ENCODE measurements around the gene LIN7C. TPM values are rescaled to one million over a fixed set of nuclear protein-coding genes. Genes with fewer than 3 reads are reported as not detected.
A peak's percentile ranks its signal among the peaks of the same experiment; 100 is the strongest.

Gene LIN7C
- polyA plus RNA-seq, 3 donors: 7.3 to 24.0 (median 18.9) TPM

DNA sequence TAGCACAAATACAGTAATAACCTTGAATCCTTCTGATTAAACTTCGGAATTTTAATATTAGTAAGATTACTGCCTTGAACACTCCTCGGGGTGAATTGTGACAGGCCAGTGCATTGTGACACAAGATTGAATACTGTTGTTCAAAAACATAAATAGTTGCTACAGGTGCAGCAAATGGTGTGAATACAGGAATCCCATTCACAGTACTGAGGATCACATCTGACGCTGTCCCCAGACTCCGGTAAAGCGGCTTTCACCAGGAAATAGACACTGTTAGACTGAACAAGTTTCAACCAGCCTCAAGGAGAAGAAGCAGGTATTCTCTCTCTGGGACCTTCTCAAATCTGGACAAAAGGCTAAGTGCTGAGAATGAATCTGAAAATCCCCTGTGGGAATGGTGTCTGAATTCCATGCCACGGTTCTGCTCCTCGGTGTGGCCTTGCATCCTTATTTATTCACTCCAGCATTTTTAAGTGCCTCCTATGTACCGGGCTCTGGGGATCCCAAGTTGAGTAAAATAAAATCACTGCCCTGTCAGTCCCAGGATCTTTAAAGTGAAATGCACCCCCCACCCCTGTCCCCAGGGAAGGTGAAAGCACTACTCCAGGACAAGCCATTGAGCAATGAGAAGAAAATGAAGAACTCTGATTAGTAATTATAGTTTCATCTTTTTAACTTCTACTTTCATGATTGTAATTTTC is 37.4 kb downstream of the LIN7C start:
- H3K36me3 ChIP-seq (replicated peaks in 1 of 2; ENCODE audit: control insufficient read depth in 1 of 2, insufficient read depth in 2 of 2, low read length in 2 of 2): no peaks in the 10 kb centered on the region
- no peak overlapping the region for H2AFZ ChIP-seq (ENCODE audit: insufficient read depth, low read depth, low read length, poor library complexity, severe bottlenecking)
- no peak for DNase-seq
- no peak overlapping the region for H3K4me2 ChIP-seq (replicated peaks; ENCODE audit: extremely low read depth, low read length, poor library complexity, severe bottlenecking)
- H3K9me3 ChIP-seq (replicated peaks in 1 of 2; ENCODE audit: control insufficient read depth in 1 of 2, insufficient read depth in 1 of 2, low read length in 2 of 2): no peaks in the 10 kb centered on the region
- intact Hi-C loops (cut with micrococcal nuclease): no loop called here
- peaks cover 0 to 4% of the 10 kb centered on the region in 2 donors for H3K36me3 Mint-ChIP-seq
- H3K9me3 Mint-ChIP-seq: peaks cover 0 to 5% (median 0%) of the 10 kb centered on the region in 7 donors
- peaks cover 46% of the 10 kb centered on the region for H3K4me1 Mint-ChIP-seq
- H3K27ac ChIP-seq (ENCODE audit: low read depth in 1 of 2, low read length in 2 of 2): no peak overlapping the region
- no peaks in the 10 kb centered on the region for H3K79me2 ChIP-seq (ENCODE audit: insufficient read depth, low read length)
- peaks cover 27 to 32% (median 28%) of the 10 kb centered on the region in 3 donors for H3K27me3 Mint-ChIP-seq (ENCODE audit: low read depth in 3 of 3)
- peaks cover 33 to 37% of the 10 kb centered on the region in 2 donors for H3K4me1 ChIP-seq (ENCODE audit: control insufficient read depth in 1 of 2, insufficient read depth in 2 of 2, low read length in 2 of 2)
- 100% methylated on average over 4 of the region's 8 CpGs for WGBS (ENCODE audit: insufficient coverage)
- no peak overlapping the region for H3K4me3 Mint-ChIP-seq
- TF ChIP-seq CTCF (IDR thresholded peaks at IDR 0.05): no peak
- peaks cover 7 to 23% of the 10 kb centered on the region in 2 donors for H3K27me3 ChIP-seq (ENCODE audit: control insufficient read depth in 2 of 2, insufficient read depth in 2 of 2, low read length in 2 of 2)
- H3K4me3 ChIP-seq (replicated peaks in 1 of 3; ENCODE audit: low read depth in 2 of 3, low read length in 3 of 3): no peak overlapping the region
- no peak overlapping the region for H3K9ac ChIP-seq (ENCODE audit: insufficient read depth, low read length, poor library complexity, severe bottlenecking)
- peak overlapping the region in 4 of 7 donors; percentile 43 to 85 (median 80) for H3K27ac Mint-ChIP-seq
- no peaks in the 10 kb centered on the region for H4K20me1 ChIP-seq (ENCODE audit: insufficient read depth, low read length)

DNA sequence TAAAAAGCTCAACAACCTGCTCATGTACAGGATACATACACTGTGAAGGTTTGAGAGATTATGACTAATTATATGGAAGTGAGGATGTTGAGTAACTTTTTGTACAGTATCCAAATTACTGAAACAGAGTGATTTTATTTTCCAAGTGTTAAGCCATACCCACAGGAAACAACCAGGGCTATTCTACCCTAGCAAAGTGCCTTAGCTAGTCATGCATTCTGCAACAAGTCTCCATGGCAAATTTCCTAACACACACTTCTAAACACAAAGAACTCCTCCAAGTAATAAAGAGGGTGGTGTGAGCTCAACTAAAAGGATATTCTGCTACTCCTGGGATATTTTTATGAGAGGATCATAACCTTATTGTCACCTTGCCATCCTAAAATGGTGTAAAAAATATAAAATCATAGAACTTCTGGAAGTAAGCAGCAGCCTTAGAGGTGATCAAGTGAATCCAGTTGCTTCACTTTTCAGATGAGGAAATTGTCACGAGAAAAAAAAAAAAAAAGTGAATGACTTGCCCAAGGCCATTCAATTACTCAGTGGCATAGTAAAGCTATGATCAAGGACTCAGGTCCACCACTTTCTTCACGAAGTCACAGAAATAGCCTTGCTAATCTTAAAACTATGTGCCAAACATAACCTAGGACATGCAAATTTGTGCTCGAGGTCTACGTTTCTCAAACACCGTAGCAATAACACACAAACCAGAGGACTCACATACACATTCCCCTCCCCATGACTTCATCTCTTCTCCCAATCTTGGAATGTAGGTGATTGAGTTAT is 38.2 kb downstream of the LIN7C start:
- Histone ChIP-seq H3K27me3 (ENCODE audit: control insufficient read depth in 2 of 2, insufficient read depth in 2 of 2, low read length in 2 of 2) (peaks cover 7 to 22% of the 10 kb centered on the region in 2 donors), H2AFZ (ENCODE audit: insufficient read depth, low read depth, low read length, poor library complexity, severe bottlenecking) (no peak overlapping the region), H3K4me2 (replicated peaks; ENCODE audit: extremely low read depth, low read length, poor library complexity, severe bottlenecking) (no peak overlapping the region), H3K79me2 (ENCODE audit: insufficient read depth, low read length) (no peaks in the 10 kb centered on the region), H4K20me1 (ENCODE audit: insufficient read depth, low read length) (no peaks in the 10 kb centered on the region), H3K4me1 (ENCODE audit: control insufficient read depth in 1 of 2, insufficient read depth in 2 of 2, low read length in 2 of 2) (peaks cover 40 to 45% of the 10 kb centered on the region in 2 donors), H3K36me3 (replicated peaks in 1 of 2; ENCODE audit: control insufficient read depth in 1 of 2, insufficient read depth in 2 of 2, low read length in 2 of 2) (no peaks in the 10 kb centered on the region), H3K27ac (ENCODE audit: low read depth in 1 of 2, low read length in 2 of 2) (peak overlapping the region in 1 of 2 donors; percentile 10), H3K9ac (ENCODE audit: insufficient read depth, low read length, poor library complexity, severe bottlenecking) (no peak overlapping the region), H3K9me3 (replicated peaks in 1 of 2; ENCODE audit: control insufficient read depth in 1 of 2, insufficient read depth in 1 of 2, low read length in 2 of 2) (no peaks in the 10 kb centered on the region), H3K4me3 (replicated peaks in 1 of 3; ENCODE audit: low read depth in 2 of 3, low read length in 3 of 3) (no peak overlapping the region)
- peaks cover 21 to 26% (median 23%) of the 10 kb centered on the region in 3 donors for H3K27me3 Mint-ChIP-seq (ENCODE audit: low read depth in 3 of 3)
- peak; percentile 25 to 53 (median 50) for DNase-seq
- no peak for TF ChIP-seq CTCF (IDR thresholded peaks at IDR 0.05)
- H3K27ac Mint-ChIP-seq: peak overlapping the region; percentile 6 to 82 (median 66)
- intact Hi-C loops (cut with micrococcal nuclease): no loop called here
- WGBS (ENCODE audit: insufficient coverage): 73% methylated on average over 1 of the region's 5 CpGs
- peaks cover 0 to 5% (median 0%) of the 10 kb centered on the region in 7 donors for H3K9me3 Mint-ChIP-seq
- H3K4me1 Mint-ChIP-seq: peaks cover 48% of the 10 kb centered on the region
- H3K4me3 Mint-ChIP-seq: no peak overlapping the region
- peaks cover 0 to 4% of the 10 kb centered on the region in 2 donors for H3K36me3 Mint-ChIP-seq
